ENCODE measurements around the gene INPP4A.

INPP4A gene

GRCh38 chr2:98460573-98461497 is 16.2 kb downstream of the INPP4A start:
- DNase-seq (ENCODE audit: low read depth), result no peak

- no peak for DNase-seq (ENCODE audit: low read depth)
Observed at GRCh38 chr2:98461498-98462049, 16.9 kb downstream of the INPP4A start.

- no peak for DNase-seq (ENCODE audit: low read depth)
Observed at GRCh38 chr2:98463081-98463481, 18.4 kb downstream of the INPP4A start.

GRCh38 chr2:98463551-98463971 is 18.9 kb downstream of the INPP4A start:
- no peak for DNase-seq (ENCODE audit: low read depth)

- DNase-seq (ENCODE audit: low read depth), result no peak
Observed at GRCh38 chr2:98463988-98464771, 19.5 kb downstream of the INPP4A start.

GRCh38 chr2:98464772-98465310 is 20.2 kb downstream of the INPP4A start:
- no peak for DNase-seq (ENCODE audit: low read depth)

- DNase-seq (ENCODE audit: low read depth), result no peak
Observed at GRCh38 chr2:98465456-98466226, 21.0 kb downstream of the INPP4A start.

- no peak for DNase-seq (ENCODE audit: low read depth)
Observed at GRCh38 chr2:98467082-98467536, 22.5 kb downstream of the INPP4A start.

GRCh38 chr2:98467652-98468051 is 23.0 kb downstream of the INPP4A start:
- DNase-seq (ENCODE audit: low read depth), result no peak

GRCh38 chr2:98468621-98469236 is 24.1 kb downstream of the INPP4A start:
- no peak for DNase-seq (ENCODE audit: low read depth)

GRCh38 chr2:98469862-98470544 is 25.3 kb downstream of the INPP4A start:
- DNase-seq (ENCODE audit: low read depth), result no peak

- DNase-seq (ENCODE audit: low read depth), result no peak
Observed at GRCh38 chr2:98470851-98471255, 26.2 kb downstream of the INPP4A start.

GRCh38 chr2:98471402-98472131 is 26.9 kb downstream of the INPP4A start:
- no peak for DNase-seq (ENCODE audit: low read depth)

- no peak for DNase-seq (ENCODE audit: low read depth)
Observed at GRCh38 chr2:98472132-98472650, 27.5 kb downstream of the INPP4A start.

- DNase-seq (ENCODE audit: low read depth), result no peak
Observed at GRCh38 chr2:98472961-98473746, 28.5 kb downstream of the INPP4A start.

GRCh38 chr2:98473995-98474780 is 29.5 kb downstream of the INPP4A start:
- no peak for DNase-seq (ENCODE audit: low read depth)

- no peak for DNase-seq (ENCODE audit: low read depth)
Observed at GRCh38 chr2:98474979-98475632, 30.4 kb downstream of the INPP4A start.

Data from HS-5 (cell line).